Measurements from ENCODE around the gene SAFB. TPM values are rescaled to one million over a fixed set of nuclear protein-coding genes. Genes with fewer than 3 reads are reported as not detected.
A peak's percentile ranks its signal among the peaks of the same experiment; 100 is the strongest.

Gene SAFB
- total and polyA plus RNA-seq, 2 of the 13 experiments (the other 11 are each of a cell fraction or from before 2014, with no cell fraction given), result 21.0 to 28.4 TPM

- TF ChIP-seq STAT6 (CRISPR knock-in tag; IDR thresholded peaks at IDR 0.05; ENCODE audit: borderline replicate concordance), result no peak
- TF ChIP-seq ZNF703 (CRISPR knock-in tag; IDR thresholded peaks at IDR 0.05; ENCODE audit: borderline replicate concordance), result no peak
- TF ChIP-seq NPAS2 (CRISPR knock-in tag; IDR thresholded peaks at IDR 0.05; ENCODE audit: borderline replicate concordance), result no peak
- TF ChIP-seq TEAD3 (CRISPR knock-in tag; optimal IDR thresholded peaks at IDR 0.05; ENCODE audit: borderline replicate concordance), result peak; percentile 44
- TF ChIP-seq ZHX1 (CRISPR knock-in tag; IDR thresholded peaks at IDR 0.05; ENCODE audit: low read depth), result no peak; the same call in 1 of the 2 replicates
- no peak; the same call in 1 of the 2 replicates for TF ChIP-seq ZNF20 (CRISPR knock-in tag; IDR thresholded peaks at IDR 0.05)
- TF ChIP-seq PAF1 (CRISPR knock-in tag; IDR thresholded peaks at IDR 0.05), result no peak
- TF ChIP-seq DNMT3B (CRISPR knock-in tag; conservative IDR thresholded peaks at IDR 0.05), result 0 out of 2 replicates have a peak, but pooled peaks have one; percentile 18
- 0 out of 2 replicates have a peak, but pooled peaks have one; percentile 49 for TF ChIP-seq SNAI1 (CRISPR knock-in tag; IDR thresholded peaks at IDR 0.05; ENCODE audit: borderline replicate concordance)
- no peak for TF ChIP-seq SRSF4 (IDR thresholded peaks at IDR 0.05; ENCODE audit: low read depth, low read length, poor library complexity, severe bottlenecking)
- no peak for TF ChIP-seq PHF21A (CRISPR knock-in tag; IDR thresholded peaks at IDR 0.05)
- no peak; the same call in none of the 2 replicates for TF ChIP-seq ZNF788 (CRISPR knock-in tag; IDR thresholded peaks at IDR 0.05; ENCODE audit: borderline replicate concordance)
- TF ChIP-seq THAP11 (CRISPR knock-in tag; IDR thresholded peaks at IDR 0.05), result peak; percentile 94
- peak; percentile 93 for TF ChIP-seq ZNF850 (CRISPR knock-in tag; conservative IDR thresholded peaks at IDR 0.05)
- TF ChIP-seq ZNF234 (CRISPR knock-in tag; conservative IDR thresholded peaks at IDR 0.05), result no peak
- peak; percentile 32; the same call in 1 of the 2 replicates for TF ChIP-seq HNF4A (CRISPR knock-in tag; IDR thresholded peaks at IDR 0.05)
- no peak for TF ChIP-seq ZNF276 (CRISPR knock-in tag; IDR thresholded peaks at IDR 0.05; ENCODE audit: low read depth)
- no peak for TF ChIP-seq ZSCAN21 (CRISPR knock-in tag; IDR thresholded peaks at IDR 0.05; ENCODE audit: borderline replicate concordance)
- no peak for TF ChIP-seq SOX13 (IDR thresholded peaks at IDR 0.05)
- no peak; a peak in 1 of 4 replicates for TF ChIP-seq SOX13 (CRISPR knock-in tag; conservative IDR thresholded peaks at IDR 0.05 in 1 of 2, IDR thresholded peaks at IDR 0.05 in 1 of 2)
Observed at GRCh38 chr19:5622465-5623396, at the start of gene SAFB, which contains the start of gene SAFB2 (continued).
